Stimulated activated CD8-positive, alpha-beta memory T cell treated with anti-CD3 and anti-CD28 coated beads, Interleukin-15, amount 100 ng/mL, for 4 hours (primary cell): ENCODE results near the gene BTBD19.
A peak's percentile ranks its signal among the peaks of the same experiment; 100 is the strongest.
"Not testable (repeated sequence)": the region's sequence is repeated elsewhere in the genome, so short reads cannot be mapped to it uniquely, and the experiment has no call there.

Experiments used
- DNase-seq, 2 donors: peaks; one replicate each; pipeline ENCODE4 v3.0.0-alpha.2; 2020; ENCODE audit warnings: low read depth in 2 of 2

The BTBD19 gene

GRCh38 chr1:44808063-44808937, at the start of gene BTBD19:
Gene BTBD19, plus strand, starts transcription at chr1:44808523. Its CDS starts 298 bp downstream, at chr1:44808821.
- peak; percentile 57 to 71 for DNase-seq

- DNase-seq = no peak
Measured at GRCh38 chr1:44759077-44759476, 49.2 kb upstream of the BTBD19 start.

- DNase-seq = no peak
Measured at GRCh38 chr1:44760876-44761275, 47.4 kb upstream of the BTBD19 start.

GRCh38 chr1:44766421-44766820, 41.9 kb upstream of the BTBD19 start:
- DNase-seq = not testable (repeated sequence)

- DNase-seq = peak; percentile 73 to 87
Measured at GRCh38 chr1:44775078-44775929, 33.0 kb upstream of the BTBD19 start, which contains the start of gene RPS8. Gene RPS8, plus strand, starts transcription at chr1:44775540. Its CDS starts 57 bp downstream, at chr1:44775597.

- DNase-seq = peak; percentile 42 to 53
Measured at GRCh38 chr1:44775930-44776729, 32.2 kb upstream of the BTBD19 start.

- no peak for DNase-seq
Measured at GRCh38 chr1:44776730-44777068, 31.6 kb upstream of the BTBD19 start.

- DNase-seq = no peak
Measured at GRCh38 chr1:44777547-44777946, 30.8 kb upstream of the BTBD19 start.

- no peak for DNase-seq
Measured at GRCh38 chr1:44777969-44778635, 30.2 kb upstream of the BTBD19 start.

- no peak for DNase-seq
Measured at GRCh38 chr1:44778705-44779576, 29.4 kb upstream of the BTBD19 start.

GRCh38 chr1:44780583-44781121, 27.7 kb upstream of the BTBD19 start:
- no peak for DNase-seq

GRCh38 chr1:44783697-44784093, 24.6 kb upstream of the BTBD19 start:
- DNase-seq = no peak

GRCh38 chr1:44784094-44785028, 24.0 kb upstream of the BTBD19 start:
- DNase-seq = no peak

- no peak for DNase-seq
Measured at GRCh38 chr1:44785029-44785380, 23.3 kb upstream of the BTBD19 start.

GRCh38 chr1:44785501-44786137, 22.7 kb upstream of the BTBD19 start:
- DNase-seq = no peak

- DNase-seq = no peak
Measured at GRCh38 chr1:44786138-44786840, 22.0 kb upstream of the BTBD19 start.

- no peak for DNase-seq
Measured at GRCh38 chr1:44786841-44787426, 21.4 kb upstream of the BTBD19 start.
